ENCODE results near the gene HOXB2. TPM values are rescaled to one million over a fixed set of nuclear protein-coding genes. Genes with fewer than 3 reads are reported as not detected.
"Not testable (repeated sequence)": the region's sequence is repeated elsewhere in the genome, so short reads cannot be mapped to it uniquely, and the experiment has no call there.

The HOXB2 gene
- total RNA-seq, 2 experiments from 2014 or later, result 17.2 to 17.5 TPM

DNA sequence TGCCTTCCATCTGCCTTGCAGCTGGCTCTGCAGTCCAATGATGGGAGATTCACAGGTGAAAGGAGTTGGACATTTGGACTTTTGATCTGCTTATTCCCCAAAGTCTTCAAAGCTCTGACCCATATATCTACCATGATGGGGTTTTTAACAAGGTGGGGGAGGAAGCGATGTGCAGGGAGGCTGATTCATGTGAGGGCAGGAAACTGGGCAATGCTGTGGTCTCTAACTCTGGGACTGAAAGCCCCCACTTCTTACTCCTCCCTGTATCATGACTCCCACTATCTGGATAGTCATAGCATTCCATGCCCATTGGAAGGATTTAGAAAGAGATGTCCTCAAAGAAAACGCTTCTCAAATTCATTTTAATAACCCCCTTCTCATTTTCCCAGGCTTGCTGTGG, 30.4 kb downstream of the HOXB2 start:
- H3K9me3 Mint-ChIP-seq (ENCODE audit: low read depth), result no peaks in the 10 kb centered on the region
- peak; percentile 48 for DNase-seq
- H3K27me3 Mint-ChIP-seq, result peaks cover 36% of the 10 kb centered on the region
- no peaks in the 10 kb centered on the region for H3K36me3 Mint-ChIP-seq
- H3K4me1 Mint-ChIP-seq, result peaks cover 64% of the 10 kb centered on the region
- H3K4me3 Mint-ChIP-seq, result no peak overlapping the region
- ATAC-seq, result no peak
- H3K27ac Mint-ChIP-seq, result no peak overlapping the region
- CTCF ChIA-PET, result interaction anchor here (1.3 to 3.4 kb wide), 3 partner anchors 22 to 62 kb away, joined by 3 to 16 read pairs (median 5); no protein-coding TSS in a partner anchor

DNA sequence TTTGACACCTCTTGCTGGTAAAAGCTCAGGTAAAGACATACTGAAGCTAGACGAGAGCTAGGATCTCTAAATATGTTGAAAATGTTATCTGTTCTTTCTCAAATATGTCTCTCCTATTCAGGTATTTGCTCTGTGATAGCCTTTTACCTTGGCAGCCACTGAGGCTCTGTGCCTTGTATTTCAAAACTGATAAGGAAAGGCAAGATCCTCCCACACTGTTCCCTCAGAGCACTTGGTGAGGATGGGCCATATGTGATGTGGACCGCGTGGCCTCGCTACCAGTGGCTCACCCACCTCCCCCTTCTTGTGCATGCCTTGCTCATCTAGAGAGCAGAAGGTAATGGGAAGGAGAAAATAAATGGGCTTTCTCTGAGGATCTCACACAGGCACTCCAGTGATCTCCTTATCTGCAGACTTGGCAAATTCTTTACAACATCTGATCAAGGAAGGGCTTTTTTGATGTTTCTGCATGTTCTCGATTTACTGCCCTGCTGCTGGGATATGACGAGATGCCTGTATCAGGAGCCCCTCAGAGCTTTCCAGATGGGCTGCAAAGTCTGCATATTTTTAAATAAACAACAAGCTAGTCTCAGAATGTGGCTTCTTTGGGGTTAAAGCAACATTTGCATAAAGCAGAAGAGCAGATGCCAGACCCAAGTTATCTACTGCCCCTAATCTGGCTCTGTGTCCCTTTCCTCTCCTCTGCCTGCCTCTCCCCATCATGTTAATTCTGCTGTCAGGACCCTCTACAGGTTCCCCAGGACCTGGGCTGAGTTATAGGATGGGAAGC, 31.0 kb downstream of the HOXB2 start:
- Mint-ChIP-seq H3K27me3 (peaks cover 35% of the 10 kb centered on the region), H3K4me1 (peaks cover 64% of the 10 kb centered on the region), H3K27ac (no peak overlapping the region), H3K4me3 (no peak overlapping the region), H3K9me3 (ENCODE audit: low read depth) (no peaks in the 10 kb centered on the region), H3K36me3 (peaks cover 1% of the 10 kb centered on the region)
- ATAC-seq (no peak), DNase-seq (no peak)
- CTCF ChIA-PET, result interaction anchor here (0.6 to 3.4 kb wide), 9 partner anchors 9 to 162 kb away, joined by 3 to 16 read pairs (median 3); partner anchors contain the start of gene HOXB5

DNA sequence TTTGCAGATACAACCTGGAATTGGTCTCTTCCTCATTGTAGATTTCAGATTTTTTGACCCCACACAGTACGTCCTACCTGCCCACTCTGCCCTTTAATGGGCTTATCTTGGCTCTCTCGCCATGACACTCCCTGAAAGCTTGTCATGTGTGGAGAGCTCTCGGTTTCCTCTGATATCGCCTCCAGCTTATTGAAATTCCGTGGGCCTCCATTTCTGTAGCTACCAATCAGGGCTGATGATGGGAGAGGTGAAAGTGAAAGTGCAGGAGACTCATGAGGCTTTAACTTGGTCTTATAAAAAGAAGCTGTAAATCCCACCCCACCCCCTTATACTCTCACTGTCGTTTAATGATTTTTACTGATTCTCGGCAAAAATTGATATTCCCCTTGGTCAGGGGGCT, 31.8 kb downstream of the HOXB2 start:
- ATAC-seq (peak; percentile 18), DNase-seq (no peak)
- Mint-ChIP-seq H3K27ac (peak overlapping the region; percentile 79), H3K4me1 (peaks cover 62% of the 10 kb centered on the region), H3K9me3 (ENCODE audit: low read depth) (no peaks in the 10 kb centered on the region), H3K36me3 (peaks cover 1% of the 10 kb centered on the region), H3K4me3 (peak overlapping the region; percentile 34), H3K27me3 (peaks cover 34% of the 10 kb centered on the region)
- CTCF ChIA-PET, result interaction anchor here (0.6 to 3.4 kb wide), 9 partner anchors 8 to 161 kb away, joined by 3 to 16 read pairs (median 3); partner anchors contain the start of gene HOXB5

DNA sequence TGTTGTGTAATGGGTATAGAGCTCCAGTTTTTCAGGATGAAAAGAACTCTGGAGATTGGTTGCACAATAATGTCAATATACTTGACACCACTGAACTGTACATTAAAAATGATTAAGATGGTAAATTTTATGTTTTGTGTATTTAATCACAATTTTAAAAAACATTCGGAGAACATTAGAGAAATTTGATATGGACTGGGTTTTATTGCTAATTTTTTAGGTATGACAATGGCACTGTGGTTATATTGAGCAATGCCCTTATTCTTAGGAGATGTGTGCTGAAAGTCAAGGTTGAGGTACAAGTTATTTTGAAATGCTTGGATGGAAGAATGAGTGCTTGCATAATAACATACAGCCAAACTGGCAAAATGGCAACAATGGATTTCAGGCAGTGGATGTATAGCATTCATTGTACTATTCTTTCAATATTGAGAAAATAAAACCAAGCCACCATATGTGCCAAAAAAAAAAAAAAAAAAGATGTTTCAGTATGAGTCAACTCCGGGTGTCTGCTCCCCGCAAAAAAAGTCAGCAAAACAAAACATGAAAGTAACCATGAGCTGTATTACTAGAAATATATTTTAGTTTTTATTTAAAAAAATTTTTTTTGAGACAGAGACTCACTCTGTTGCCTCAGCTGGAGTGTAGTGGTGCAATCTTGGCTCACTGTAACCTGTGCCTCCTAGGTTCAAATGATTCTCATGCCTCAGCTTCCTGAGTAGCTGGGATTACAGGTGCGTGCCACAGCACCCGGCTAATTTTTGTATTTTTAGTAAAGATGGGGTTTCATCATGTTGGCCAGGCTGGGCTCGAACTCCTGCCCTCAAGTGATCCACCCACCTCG, 33.9 kb downstream of the HOXB2 start:
- H3K27ac Mint-ChIP-seq, result peak overlapping the region; percentile 85
- peaks cover 66% of the 10 kb centered on the region for H3K4me1 Mint-ChIP-seq
- CTCF ChIA-PET, result interaction anchor here (0.6 to 1.5 kb wide), 10 partner anchors 12 to 540 kb away, joined by 3 to 7 read pairs (median 4); partner anchors contain the start of gene CDK5RAP3
- H3K9me3 Mint-ChIP-seq (ENCODE audit: low read depth), result no peaks in the 10 kb centered on the region
- peak overlapping the region; percentile 49 for H3K4me3 Mint-ChIP-seq
- DNase-seq (peak; percentile 57), ATAC-seq (peak; percentile 78)
- H3K36me3 Mint-ChIP-seq, result peaks cover 1% of the 10 kb centered on the region
- H3K27me3 Mint-ChIP-seq, result peaks cover 17% of the 10 kb centered on the region

DNA sequence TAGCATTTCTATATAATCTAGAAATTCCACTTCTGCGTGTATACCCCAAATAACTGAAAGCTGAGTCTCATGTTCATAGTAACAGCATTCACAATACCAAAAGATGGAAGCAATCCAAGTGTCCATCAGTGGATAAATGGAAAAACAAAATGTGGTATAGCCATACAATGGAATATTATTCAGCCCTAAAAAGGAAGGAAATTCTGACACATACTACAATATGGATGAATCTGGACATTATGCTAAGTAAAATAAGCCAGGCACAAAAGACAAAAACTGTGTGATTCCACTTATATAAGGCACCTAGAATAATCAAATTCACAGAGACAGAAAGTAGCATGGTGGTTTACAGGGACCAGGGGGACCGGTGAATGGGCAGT, 34.5 kb downstream of the HOXB2 start:
- DNase-seq (no peak), ATAC-seq (no peak)
- H3K4me3 Mint-ChIP-seq, result no peak overlapping the region
- CTCF ChIA-PET, result interaction anchor here (1.1 to 1.5 kb wide), 5 partner anchors 13 to 540 kb away, joined by 3 to 7 read pairs (median 5); partner anchors contain the start of gene CDK5RAP3
- peaks cover 72% of the 10 kb centered on the region for H3K4me1 Mint-ChIP-seq
- peaks cover 1% of the 10 kb centered on the region for H3K36me3 Mint-ChIP-seq
- H3K27ac Mint-ChIP-seq, result peak overlapping the region; percentile 85
- H3K27me3 Mint-ChIP-seq, result peaks cover 11% of the 10 kb centered on the region
- H3K9me3 Mint-ChIP-seq (ENCODE audit: low read depth), result no peaks in the 10 kb centered on the region

DNA sequence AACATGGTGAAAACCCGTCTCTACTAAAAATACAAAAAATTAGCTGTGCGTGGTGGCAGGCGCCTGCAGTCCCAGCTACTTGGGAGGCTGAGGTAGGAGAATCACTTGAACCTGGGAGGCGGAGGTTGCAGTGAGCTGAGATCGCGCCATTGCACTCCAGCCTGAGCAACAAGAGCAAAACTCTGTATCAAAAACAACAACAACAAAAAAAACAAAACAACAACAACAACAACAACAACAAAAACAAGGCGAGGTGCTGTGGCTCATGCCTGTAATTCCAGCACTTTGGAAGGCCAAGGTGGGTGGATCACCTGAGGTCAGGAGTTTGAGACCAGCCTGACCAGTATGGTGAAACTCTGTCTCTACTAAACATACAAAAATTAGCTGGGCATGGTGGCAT, 35.2 kb downstream of the HOXB2 start:
- DNase-seq; ATAC-seq; CTCF ChIA-PET; H3K4me3 Mint-ChIP-seq; H3K36me3 Mint-ChIP-seq; H3K9me3 Mint-ChIP-seq (ENCODE audit: low read depth); H3K27me3 Mint-ChIP-seq; H3K27ac Mint-ChIP-seq: not testable (repeated sequence)
- peaks cover 73% of the 10 kb centered on the region for H3K4me1 Mint-ChIP-seq

DNA sequence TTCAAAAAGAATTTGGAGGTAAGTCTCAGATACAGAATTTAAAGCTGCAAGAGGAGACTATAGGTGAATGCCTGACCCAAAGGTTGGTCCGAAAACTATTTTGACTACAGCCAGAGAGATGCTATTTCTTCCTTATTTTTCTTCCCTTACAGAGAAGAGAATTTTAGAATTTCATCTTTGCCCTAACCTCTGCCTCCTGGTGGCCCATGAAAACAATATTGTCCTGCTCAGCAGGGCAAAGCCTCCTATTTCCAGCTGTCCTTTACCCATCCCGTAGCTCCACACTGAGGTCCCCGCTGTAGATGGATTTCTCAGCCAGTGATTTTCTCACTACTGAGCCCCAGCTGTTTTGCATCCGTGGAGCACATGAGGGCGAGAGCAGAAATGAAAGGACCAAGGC, 38.7 kb downstream of the HOXB2 start:
- Mint-ChIP-seq H3K4me1 (peaks cover 45% of the 10 kb centered on the region), H3K27ac (peak overlapping the region; percentile 82), H3K36me3 (peaks cover 1% of the 10 kb centered on the region), H3K27me3 (peaks cover 11% of the 10 kb centered on the region), H3K4me3 (no peak overlapping the region), H3K9me3 (ENCODE audit: low read depth) (no peaks in the 10 kb centered on the region)
- no peak for ATAC-seq
- DNase-seq, result no peak
- CTCF ChIA-PET, result interaction anchor here (0.6 to 5.2 kb wide), 10 partner anchors 14 to 157 kb away, joined by 3 to 43 read pairs (median 4); partner anchors contain the start of gene HOXB5

DNA sequence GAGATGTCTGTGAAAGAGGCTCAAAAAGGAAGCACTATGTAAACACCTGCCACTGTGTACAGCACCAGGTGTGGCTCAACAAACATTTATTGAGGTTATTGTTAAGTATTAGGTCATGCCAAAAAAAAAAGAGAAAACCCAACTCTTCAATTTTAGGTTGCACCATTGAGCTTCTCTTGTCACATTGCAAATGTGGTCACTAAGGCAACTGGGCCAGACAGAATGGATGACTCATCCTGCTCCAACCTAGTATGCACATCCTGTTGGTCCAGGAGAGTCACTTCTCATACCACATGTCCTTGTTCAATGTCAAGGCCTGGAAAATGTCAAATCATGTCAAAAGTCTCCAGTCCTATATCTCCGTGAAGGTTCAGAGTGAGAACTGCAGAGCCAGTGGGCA, 39.1 kb downstream of the HOXB2 start:
- H3K27me3 Mint-ChIP-seq, result peaks cover 15% of the 10 kb centered on the region
- H3K36me3 Mint-ChIP-seq, result peaks cover 1% of the 10 kb centered on the region
- ATAC-seq (peak; percentile 98), DNase-seq (peak; percentile 88)
- no peak overlapping the region for H3K4me3 Mint-ChIP-seq
- no peaks in the 10 kb centered on the region for H3K9me3 Mint-ChIP-seq (ENCODE audit: low read depth)
- peaks cover 41% of the 10 kb centered on the region for H3K4me1 Mint-ChIP-seq
- CTCF ChIA-PET, result interaction anchor here (0.6 to 5.2 kb wide), 13 partner anchors 8 to 165 kb away, joined by 3 to 43 read pairs (median 4); partner anchors contain the start of gene HOXB5
- peak overlapping the region; percentile 82 for H3K27ac Mint-ChIP-seq

DNA sequence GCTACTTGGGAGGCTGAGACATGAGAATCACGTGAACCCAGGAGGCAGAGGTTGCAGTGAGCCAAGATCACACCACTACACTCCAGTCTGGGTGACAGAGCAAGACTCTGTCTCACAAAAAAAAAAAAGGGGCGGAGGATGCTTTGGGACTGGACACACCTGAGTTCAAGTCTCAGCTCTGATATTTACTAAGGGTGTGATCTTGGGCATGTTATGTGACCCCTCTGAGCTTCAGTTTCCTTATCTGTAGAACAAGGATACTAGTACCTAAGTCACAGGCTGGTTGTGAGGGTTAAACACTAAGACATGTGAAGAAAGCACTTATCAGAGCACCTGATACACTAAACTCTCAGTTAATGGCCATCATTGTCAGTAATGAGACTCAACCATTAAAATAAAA, 40.0 kb downstream of the HOXB2 start:
- CTCF ChIA-PET, result interaction anchor here (0.9 to 5.2 kb wide), 8 partner anchors 9 to 534 kb away, joined by 3 to 43 read pairs (median 4); partner anchors contain the start of genes CDK5RAP3 and HOXB5
- ATAC-seq (no peak), DNase-seq (no peak)
- Mint-ChIP-seq H3K4me1 (peaks cover 35% of the 10 kb centered on the region), H3K36me3 (peaks cover 1% of the 10 kb centered on the region), H3K27ac (peak overlapping the region; percentile 79), H3K4me3 (no peak overlapping the region), H3K9me3 (ENCODE audit: low read depth) (no peaks in the 10 kb centered on the region), H3K27me3 (peaks cover 21% of the 10 kb centered on the region)

DNA sequence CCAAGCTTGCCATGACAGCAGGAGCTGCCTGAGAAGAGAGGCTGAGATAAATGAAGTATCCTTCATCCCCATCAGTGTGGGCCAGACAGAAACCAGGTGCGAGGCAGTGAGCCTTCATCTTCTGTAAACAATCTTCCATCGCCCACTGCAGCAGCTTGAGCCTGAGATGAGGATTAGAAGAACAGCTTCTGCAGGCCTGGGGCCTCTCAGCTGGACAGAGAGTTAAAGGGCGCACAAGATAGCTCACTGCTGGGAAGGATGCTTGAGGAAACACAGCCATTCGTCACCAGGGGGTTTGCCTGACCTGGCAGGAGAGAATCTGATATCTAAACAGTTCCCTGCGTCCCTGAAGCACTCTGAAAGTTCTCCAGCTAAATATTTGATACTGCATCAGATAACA, 41.2 kb downstream of the HOXB2 start:
- CTCF ChIA-PET, result interaction anchor here (0.6 to 5.2 kb wide), 8 partner anchors 10 to 835 kb away, joined by 3 to 43 read pairs (median 4); partner anchors contain the start of gene HOXB5
- no peak for DNase-seq
- H3K4me1 Mint-ChIP-seq, result peaks cover 31% of the 10 kb centered on the region
- H3K36me3 Mint-ChIP-seq, result no peaks in the 10 kb centered on the region
- no peaks in the 10 kb centered on the region for H3K9me3 Mint-ChIP-seq (ENCODE audit: low read depth)
- no peak for ATAC-seq
- peaks cover 21% of the 10 kb centered on the region for H3K27me3 Mint-ChIP-seq
- H3K27ac Mint-ChIP-seq, result no peak overlapping the region
- no peak overlapping the region for H3K4me3 Mint-ChIP-seq

DNA sequence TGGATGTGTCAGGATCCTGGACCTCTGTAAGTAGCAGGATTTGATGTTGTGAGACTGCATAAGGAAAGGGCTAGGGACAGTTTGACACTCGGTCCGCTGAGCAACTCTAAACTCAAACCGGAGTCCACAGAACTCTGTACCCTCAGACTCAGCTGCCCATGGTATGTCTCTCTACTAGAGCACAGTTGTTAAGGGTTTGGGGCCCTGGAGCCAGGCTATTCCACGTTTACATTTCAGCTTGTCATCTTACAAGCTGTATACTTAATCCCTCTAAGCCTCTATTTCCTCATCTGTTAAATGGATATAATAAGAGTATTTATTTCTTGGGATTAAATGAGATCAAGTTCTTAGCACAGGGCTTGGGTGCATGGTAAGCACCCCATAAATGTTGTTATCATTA, 42.0 kb downstream of the HOXB2 start:
- no peak overlapping the region for H3K4me3 Mint-ChIP-seq
- CTCF ChIA-PET, result interaction anchor here (1.3 to 5.2 kb wide), 4 partner anchors 10 to 162 kb away, joined by 3 to 43 read pairs (median 4); no protein-coding TSS in a partner anchor
- ATAC-seq (no peak), DNase-seq (no peak)
- peaks cover 27% of the 10 kb centered on the region for H3K27me3 Mint-ChIP-seq
- H3K36me3 Mint-ChIP-seq, result no peaks in the 10 kb centered on the region
- no peaks in the 10 kb centered on the region for H3K9me3 Mint-ChIP-seq (ENCODE audit: low read depth)
- H3K27ac Mint-ChIP-seq, result no peak overlapping the region
- H3K4me1 Mint-ChIP-seq, result peaks cover 31% of the 10 kb centered on the region

DNA sequence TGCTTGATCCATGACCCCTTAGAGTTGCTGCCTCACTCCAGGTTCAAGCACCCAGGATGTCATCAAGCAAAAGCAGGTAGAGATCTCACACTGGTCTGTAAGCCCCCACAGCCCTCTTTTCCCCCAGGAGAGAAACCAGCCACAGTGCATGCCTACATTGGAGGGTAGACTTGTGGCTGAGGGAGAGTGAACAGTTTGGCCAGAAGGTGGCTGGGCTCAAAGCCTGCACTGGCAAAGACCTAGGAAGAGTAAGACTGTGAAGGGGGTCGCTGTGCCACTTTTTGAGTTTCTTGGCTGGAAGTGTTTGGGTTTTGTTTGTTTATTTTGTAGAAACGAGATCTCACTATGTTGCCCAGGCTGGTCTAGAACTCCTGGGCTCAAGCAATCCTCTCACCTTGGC, 42.6 kb downstream of the HOXB2 start:
- no peak overlapping the region for H3K4me3 Mint-ChIP-seq
- CTCF ChIA-PET, result interaction anchor here (1.3 to 2.8 kb wide), 4 partner anchors 10 to 162 kb away, joined by 3 to 14 read pairs (median 4); no protein-coding TSS in a partner anchor
- H3K4me1 Mint-ChIP-seq, result peaks cover 29% of the 10 kb centered on the region
- DNase-seq, result no peak
- no peak overlapping the region for H3K27ac Mint-ChIP-seq
- peaks cover 31% of the 10 kb centered on the region for H3K27me3 Mint-ChIP-seq
- H3K36me3 Mint-ChIP-seq, result no peaks in the 10 kb centered on the region
- H3K9me3 Mint-ChIP-seq (ENCODE audit: low read depth), result no peaks in the 10 kb centered on the region
- ATAC-seq, result no peak
